HK-2 (cell line): ENCODE results near the gene RGS6.

Experiments
- DNase-seq: peaks from one replicate; pipeline ENCODE4 v3.0.0-alpha.2; 2018; ENCODE audit not compliant: unreplicated experiment

Gene RGS6

DNA sequence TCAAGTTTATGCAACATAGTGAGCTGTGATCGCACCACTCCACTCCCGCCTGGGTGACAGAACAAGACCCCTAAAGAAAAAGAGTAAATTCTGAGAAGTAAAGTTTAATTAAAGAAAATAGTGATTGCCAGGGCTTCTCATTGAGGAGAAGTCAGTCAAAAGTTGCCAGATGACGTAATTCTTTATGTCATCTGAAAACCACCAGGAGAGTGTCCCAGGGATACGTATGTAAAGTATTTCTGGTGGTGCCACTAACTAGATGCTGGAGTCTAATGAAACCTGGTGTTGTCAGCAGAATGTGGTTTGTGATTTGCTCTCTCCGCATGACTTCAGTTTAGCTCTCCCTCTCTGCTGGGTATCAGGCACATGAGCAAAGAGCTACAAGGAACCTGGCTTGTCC lies 569.2 kb downstream of the RGS6 start:
- no peak for DNase-seq

DNA sequence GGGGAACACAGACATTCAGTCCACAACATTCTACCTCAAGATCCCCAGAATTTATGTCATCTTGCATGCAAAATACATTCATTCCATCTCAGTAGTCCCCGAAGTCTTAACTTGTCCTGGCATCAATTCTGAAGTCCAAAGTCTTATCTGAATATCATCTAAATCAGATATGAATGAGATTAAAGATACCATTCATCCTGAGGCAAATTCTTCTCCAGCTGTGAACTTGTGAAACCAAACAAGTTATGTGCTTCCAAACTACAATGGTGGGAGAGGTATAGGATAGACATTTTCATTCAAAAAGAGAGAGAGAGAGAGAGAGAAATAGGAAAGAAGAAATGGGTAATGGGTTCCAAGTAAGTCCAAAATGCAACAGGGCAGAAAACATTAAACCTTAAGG lies 571.0 kb downstream of the RGS6 start:
- no peak for DNase-seq

DNA sequence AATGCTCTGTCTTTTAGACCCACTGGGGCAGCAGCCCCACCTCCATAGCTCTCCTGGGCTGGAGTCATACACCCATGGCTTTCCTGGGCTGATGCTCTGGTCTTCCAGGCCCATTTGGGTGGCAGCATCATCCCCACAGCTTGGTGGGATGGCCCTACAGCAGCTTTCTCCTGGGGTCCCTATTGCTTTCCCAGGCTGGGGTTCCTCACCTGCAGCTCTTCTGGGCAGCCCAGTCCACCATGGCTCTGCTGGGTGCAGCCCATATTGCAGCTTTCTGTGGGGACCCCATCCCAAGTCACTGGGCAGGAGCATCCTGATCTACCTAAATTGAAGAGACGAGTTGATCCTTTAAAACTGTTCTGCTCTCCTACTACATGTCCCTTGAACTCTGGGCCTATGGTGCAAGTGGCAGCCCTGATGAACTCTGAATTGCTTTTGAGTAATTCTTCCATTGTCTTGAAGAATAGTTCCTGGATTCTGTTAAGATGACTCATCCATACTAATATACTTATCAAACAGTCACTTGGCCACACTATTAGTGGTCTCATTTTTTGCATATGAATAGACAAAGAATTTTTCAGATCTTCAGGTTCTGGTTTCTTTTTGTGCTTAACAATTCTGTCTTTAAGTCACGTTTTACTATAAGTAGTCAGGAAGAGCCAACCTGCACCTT lies 571.6 kb downstream of the RGS6 start:
- DNase-seq, result no peak

DNA sequence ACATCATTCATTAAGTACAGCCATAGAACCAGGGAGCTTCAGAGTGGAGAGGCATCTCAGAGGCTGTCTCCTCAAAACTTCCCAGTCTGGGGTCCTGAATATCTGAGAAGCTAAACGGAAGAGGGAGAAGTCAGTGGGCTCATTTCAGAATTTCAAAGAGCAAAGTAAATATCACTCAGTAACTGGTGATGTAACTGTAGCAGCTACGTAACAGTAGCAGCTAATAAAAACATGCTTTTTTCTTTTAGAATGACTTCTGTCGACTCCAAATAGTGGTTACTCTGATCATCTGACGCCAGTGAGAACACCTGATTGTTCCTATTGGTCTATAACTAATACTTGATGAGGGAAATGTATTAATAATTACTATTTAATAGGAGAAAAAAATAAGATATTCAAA lies 578.3 kb downstream of the RGS6 start:
- no peak for DNase-seq

DNA sequence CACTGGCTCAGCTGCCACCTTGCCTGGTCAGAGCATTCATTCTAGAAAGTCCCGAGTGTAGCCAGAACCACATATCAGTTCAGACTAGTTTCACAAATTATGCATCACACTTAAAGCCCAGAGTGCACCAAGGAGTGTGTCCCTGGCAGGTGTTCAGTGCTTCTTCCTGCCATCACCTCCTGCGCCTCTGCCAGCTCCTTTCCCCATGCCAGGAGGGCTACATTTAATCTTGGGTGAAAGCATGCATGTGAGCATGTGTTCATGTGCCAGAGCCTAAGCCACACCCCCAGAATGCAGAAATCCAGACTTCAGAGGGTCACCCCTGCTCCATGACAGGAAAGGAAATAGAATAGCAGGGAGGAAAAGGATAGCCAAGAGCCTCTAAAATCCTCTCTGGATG lies 580.1 kb downstream of the RGS6 start:
- no peak for DNase-seq

DNA sequence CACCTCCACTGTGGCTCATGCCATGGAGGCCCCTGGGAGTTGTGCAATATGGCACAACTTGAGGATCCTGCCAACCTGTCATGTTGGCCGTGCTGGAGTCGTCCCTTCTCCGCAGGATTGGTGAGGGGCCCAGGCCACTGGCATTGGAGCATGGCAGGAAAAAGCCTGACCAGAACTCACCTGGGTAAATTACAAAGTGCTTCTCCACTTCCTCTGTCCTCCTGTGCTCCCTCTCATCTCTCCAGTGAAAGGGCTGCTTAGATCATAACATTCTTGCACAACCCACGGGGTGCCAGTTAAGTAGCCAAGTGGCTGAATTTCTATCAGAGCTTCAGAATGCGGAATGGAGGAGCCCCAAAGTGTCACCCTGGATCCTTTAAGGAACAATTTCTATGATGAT lies 580.7 kb downstream of the RGS6 start:
- DNase-seq, result no peak

DNA sequence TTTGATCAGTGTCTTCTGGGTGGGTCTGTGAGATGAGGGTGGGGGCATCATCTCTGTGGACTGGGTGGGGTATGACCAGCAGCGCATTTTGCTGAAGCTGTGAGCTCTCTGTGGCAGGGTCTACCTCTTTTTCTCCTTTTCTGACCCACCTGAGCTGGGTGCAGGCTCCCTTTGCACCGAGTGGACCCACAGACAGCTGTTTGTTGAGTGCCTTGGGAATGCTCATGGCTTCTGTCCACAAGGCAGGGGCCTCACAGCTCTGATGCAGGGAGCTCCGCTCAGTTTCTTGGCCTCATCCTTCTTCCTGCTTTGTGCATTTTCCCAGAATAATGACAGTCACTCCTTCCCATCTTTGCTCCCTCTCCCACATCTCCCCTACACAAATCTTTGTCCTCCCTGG lies 581.1 kb downstream of the RGS6 start:
- no peak for DNase-seq

DNA sequence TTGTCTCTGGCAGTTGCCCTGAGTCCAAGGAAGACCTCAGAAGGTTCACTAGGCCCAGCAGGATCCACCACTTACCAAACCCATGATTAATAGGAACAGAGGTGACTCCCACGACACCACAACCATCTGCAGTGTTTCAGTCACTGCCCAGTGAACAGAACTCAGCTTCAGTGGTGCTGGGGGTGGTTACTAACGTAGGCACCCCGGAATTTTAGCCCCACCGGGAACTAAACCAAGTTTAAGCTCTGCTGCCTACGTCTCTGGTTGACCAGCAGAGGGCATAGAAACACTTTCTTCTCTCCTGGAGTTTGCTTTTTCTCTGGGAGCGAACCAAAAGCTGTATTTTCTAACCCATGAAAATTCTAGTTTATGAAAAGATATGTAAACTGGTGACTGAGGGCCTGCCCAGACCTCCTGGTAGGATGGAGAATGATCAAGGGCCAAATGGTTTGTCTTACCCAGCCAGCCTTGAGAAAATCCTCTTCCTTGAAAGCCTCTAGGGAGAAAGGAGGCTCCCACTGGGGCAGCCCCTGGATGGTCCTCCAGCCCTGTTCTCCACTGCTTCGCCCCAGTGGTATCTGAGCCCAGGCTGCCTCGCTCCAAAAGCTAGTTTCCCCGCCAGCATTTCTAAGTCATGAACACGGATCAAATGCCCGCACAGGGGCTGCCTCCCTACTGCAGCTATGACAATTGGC lies 581.9 kb downstream of the RGS6 start:
- DNase-seq, result no peak

DNA sequence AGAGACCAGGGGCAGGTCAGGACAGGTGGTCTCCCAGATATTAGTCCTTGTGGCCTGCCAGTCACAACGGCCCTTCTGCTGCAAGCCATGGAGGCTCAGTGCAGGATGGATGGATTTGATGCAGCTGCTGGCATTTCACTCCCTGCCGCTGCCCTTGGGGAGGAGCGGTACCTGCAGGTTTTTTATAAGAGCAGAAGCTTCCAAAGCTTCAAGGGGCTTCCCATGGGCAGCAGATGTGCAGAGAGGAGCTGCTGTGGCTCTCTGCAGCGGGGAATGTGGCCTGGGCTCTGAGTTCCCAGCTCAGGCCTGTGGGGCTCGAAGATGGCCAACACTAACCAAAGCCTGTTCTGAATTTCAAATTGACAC lies 582.4 kb downstream of the RGS6 start:
- DNase-seq, result no peak

DNA sequence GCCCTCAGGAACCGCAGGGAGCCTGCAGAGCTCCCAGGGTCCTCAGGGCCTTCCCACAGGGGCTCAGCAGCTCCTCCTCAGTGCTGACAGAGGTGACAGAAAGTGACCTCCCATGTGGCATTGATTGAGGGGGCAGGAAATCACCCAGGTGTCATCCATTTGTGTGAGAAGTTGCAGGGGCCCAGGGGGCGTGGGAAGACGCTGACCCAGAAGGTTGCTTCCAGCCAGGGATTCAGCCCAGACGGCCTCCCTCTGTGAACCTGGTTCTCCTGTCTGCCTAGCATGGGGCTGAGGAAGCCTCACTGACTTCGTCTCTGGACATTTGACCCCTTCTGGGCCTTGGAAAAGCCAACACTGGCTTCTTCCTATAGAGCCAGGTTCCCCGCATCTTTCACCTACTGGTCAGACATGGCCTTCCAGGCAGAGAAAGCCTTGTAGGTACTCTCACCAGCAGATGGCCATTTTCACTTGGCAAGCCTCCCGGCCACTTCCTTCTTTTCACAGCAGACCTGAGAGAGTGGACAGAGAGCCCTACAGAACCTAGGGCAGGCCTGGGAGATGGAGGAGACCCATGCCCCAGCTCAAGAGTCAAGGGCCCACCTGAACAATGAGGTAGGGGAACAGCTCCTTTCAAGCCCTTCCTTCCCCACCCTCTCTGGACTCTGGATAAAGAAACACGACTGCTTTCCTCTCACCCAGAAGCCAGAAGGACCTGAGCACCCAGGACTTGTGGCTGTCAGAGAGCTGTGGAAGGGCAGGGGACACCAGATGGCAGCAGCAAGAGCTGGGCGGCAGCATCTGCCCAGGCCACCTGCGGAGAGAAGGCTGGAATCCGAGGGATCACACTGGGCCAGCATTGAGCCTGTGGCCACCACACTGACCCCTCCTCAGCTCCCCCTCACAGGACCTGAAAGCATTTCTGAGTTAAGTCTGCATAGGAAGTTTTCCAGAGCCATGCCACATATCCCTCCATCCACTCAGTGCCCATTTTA lies 583.8 kb downstream of the RGS6 start:
- DNase-seq, result no peak

DNA sequence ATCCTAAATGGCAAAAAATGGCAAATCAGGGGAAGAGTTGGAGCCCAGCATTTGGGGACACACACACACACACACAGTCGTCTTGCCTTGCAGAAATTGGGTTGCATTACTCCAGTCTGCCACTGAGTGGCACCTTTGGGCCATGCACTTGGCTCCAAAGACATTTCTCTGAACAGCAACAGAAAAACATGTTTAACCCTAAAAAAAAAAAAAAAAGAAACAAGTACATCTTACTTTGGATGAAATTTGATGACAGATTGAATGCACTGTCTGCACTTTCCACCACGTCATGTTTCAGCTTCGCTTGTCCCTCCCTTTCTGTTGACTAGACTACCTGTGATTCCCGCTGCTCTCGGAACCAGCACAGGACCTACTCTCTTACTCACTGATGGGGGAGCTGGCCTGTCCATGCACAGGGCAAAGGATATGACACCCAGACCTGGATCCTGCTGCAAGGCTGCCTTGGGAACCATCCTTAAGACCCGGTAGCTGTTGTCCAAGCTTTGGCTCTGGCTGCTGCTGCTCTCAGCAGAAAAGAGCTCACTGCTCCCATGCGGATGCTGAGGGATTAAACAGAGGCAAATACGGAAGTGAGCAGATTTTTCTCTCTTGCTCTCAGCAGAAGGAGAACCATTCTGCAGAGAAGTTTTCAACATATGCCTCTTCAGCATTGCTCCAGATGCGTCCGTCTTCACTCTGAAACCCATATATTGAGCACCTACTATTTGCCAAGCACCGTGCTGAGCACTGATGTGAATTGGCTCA lies 584.9 kb downstream of the RGS6 start:
- peak; percentile 52 for DNase-seq

DNA sequence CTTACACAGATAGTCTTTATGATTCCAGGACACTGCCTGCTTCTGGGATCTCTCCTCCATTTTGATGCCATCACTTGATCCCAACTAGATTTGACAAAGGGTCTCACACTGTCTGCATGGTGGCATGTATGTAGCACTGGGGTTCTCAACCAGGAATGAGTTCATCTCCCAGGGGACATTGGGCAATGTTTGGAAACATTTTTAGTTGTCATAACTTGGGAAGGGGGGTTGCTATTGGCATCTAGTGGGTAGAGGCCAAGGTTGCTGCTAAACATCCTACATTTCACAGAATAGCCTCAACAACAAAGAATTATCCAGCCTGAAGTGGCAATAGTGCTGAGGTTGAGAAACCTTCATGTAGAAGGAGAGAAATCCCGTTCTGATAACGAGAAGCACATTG lies 585.5 kb downstream of the RGS6 start:
- no peak for DNase-seq

DNA sequence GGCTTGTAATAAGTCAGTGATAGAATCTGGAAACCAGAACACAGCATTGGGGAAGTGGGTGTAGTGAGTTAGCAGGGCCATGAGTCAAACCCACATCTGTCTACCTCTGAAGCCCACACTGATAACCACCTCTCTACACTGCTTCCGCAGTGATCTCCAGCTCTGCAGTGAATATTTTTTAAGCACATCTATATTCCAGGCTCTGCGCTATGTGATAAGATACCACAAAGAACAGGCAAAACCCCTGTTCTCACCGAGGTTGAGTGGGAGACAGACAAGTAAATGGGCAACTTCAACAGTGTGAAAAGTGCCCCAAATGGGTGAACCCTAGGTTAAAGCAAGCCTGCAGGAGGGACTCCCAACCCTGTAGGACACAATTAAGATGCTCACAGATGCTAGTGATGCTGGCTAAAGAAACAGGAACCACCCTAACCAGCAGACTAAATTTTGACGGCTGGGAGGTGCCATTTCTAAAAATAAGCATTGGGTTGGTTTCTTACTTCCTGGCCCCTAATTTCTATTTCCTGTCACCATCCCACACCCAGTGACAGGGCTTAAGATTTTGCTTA lies 586.7 kb downstream of the RGS6 start:
- no peak for DNase-seq

DNA sequence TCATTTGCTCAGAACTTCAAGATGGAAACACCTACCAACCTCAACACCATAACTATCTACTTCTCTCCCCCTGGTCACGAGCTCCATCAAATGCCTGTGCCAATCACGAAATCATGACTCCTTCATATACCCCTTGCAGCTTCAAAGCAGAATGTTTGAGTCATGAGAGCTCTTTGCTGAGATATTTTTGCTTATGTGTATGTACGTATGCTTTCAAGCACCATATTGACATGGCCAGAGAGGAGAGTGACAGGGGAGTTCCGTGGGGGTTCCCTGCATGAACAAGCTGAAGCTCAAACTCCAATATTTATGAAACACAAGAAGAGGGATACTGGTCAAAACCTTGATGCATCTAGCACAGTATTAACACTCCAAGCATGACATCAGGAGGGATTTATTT lies 587.3 kb downstream of the RGS6 start:
- DNase-seq, result no peak

DNA sequence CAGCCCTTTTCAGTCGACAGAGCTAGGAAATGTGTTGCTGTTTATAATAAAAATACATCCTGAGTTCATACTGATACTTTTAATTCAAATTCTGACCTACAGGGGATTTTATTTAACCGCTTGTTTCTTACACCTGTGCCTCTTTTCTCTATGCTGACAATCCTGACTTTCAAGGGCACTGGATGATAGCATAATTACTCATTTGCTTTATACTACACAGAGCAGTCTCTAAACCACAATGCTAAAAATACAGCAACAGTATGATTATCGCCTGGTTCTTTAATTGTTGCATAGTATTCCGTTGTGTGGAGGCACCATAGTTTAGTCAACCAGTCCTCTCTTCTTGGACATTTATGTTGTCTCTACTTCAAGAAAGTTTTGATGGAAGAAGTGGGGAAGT lies 588.8 kb downstream of the RGS6 start:
- DNase-seq, result no peak

DNA sequence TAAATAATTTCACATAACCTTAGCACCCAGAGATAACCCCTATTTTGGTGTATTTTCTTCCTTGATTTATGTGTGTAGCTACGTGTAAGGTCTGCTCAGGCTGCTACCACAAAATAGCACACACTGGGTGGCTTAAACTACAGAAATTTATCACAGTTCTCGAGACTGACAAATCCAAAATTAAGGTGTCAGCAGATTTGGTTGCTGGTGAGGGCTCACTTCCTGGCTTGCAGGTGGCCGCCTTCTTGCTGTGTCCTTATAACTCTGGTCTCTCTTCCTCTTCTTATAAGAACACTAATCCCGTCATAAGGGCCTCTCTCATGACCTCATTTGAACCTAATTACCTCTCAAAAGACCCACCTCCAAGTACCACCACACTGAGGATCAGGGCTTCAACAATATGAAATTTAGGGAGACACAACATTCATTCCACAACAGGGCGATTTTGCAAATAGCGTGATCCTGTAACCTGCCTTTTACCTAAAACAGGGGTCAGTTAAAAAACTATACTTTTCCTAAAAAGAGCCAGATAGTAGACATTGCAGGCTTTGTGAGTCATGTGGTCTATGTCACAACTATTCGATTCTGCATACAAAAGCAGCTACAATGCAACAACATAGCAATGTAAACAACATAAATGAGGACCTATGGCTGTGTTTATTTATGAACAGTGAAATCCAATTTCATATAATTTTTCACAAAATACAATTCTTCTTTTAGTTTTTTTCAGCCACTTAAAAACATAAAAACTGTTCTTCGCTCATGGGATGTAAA lies 589.9 kb downstream of the RGS6 start:
- no peak for DNase-seq

DNA sequence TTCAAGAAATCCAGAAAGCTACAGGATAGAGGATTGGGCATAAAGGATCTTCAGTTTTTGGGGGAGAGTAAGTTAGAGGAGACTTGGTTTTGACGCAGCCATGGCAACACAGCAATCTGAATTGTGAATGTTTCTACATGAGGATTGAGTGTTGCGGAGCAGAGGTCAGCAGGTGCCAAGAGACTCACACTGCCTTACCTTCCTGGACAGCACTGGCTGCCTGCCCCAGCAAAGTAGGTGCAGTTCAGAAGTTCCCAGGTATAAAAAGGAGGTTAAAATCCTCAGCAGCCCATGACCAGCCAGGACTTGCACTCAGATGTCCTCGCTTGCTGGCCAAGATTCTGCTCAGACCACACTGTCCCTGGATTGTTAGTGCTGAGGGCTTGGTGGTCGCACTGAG lies 590.6 kb downstream of the RGS6 start:
- no peak for DNase-seq

DNA sequence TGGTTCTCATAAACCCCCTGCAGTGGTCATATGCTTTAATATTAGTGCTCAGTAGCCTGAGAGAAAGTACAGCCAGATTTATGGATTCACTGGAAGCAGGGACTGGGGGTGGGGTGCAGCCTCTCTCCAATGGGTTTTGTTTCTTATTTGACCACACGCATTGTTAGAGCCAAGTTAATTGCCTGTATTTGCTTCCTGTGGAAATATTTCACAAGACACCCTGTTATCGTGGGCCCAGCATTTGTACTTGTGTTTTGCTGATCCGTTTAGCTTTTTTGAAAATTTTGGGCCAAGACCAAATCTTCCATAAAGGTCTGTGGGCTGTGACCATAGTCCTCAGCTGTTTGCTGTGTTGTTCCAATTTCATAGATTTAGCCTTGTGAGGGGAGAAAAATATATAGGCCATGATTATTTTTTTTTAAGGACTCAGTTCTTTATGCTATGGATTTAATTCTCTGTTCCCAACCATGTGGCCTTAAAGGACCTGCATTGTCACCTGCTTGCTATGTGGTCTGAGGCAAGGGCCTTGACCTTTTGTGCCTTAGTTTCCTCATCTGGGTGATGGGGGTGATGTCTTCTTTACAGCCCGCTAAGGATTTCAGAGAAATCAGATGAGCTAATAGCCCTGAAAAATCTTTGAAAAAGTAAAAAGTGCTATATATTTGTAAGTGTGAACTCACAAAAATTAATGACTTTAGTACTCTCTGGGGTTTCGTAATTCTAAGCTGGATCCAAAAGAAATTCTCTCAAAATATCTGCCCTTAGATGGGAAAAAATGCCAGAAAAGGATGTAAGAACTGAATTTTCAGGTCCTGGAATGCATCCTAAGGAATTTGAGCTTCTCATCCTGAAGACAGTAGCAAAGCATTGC lies 591.4 kb downstream of the RGS6 start:
- DNase-seq, result no peak

DNA sequence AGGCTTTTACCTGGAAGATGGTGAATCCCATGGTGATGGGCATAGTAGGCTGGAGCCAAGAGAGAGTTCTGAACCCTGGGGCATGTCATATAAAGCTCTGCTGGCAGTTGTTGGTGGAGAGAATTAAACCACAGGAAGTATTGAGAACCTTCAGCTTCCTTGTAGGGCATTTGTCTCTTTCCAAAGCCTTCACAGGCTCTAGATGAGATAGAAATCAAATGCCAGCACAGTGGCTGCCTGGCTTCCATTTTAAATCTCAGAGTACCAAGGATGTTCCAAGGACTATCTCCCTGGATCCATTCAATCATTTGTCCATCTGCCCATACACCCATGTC lies 592.0 kb downstream of the RGS6 start:
- no peak for DNase-seq
